PC-9 (cell line): Measurements from ENCODE around the gene KRT36. TPM values are rescaled to one million over a fixed set of nuclear protein-coding genes. Genes with fewer than 3 reads are reported as not detected.

Experiments used
- BruUV-seq: library from RNA; stranded (reverse); fragments of 400-500 nt; replicated peaks from 2 replicates; lab custom pipeline; 2021; lab: Mats Ljungman, UMichigan
- CTCF ChIA-PET: fragments of 300-600 bp; sonication (Branson Sonifier 250); formaldehyde crosslinking; loops from one replicate; lab custom pipeline; 2022; ENCODE audit warnings: antibody characterized with exemption; lab: Charles Lee
- POLR2A ChIA-PET: fragments of 300-600 bp; sonication (Branson Sonifier 250); formaldehyde crosslinking; loops from one replicate; lab custom pipeline; 2022; ENCODE audit warnings: antibody characterized with exemption; ENCODE audit not compliant: unreplicated experiment; lab: Charles Lee
- DNase-seq, 2 experiments: peaks; one replicate each; pipeline versions ENCODE4 v3.0.0 to v3.0.0-alpha.2; 2015 to 2022; ENCODE audit warnings: mixed read lengths in 1 of 2
- H2AFZ ChIP-seq: fragments of 200-600 bp; sonication (generic); 2 replicates; pipeline ENCODE4 v1.8.1; 2017; ENCODE audit warnings: antibody characterized with exemption
- H3F3A ChIP-seq: fragments of 200-600 bp; sonication (generic); 2 replicates; pipeline ENCODE4 v1.8.1; 2017; ENCODE audit warnings: antibody characterized with exemption, mild to moderate bottlenecking, low read depth; ENCODE audit not compliant: insufficient read depth
- H3K27ac ChIP-seq: fragments of 200-600 bp; sonication (generic); 2 replicates; pipeline ENCODE4 v1.6.1; 2016; ENCODE audit warnings: mixed run types
- H3K27me3 ChIP-seq: fragments of 200-600 bp; sonication (generic); 2 replicates; pipeline ENCODE4 v1.6.1; 2016; ENCODE audit warnings: low read depth, mixed run types; ENCODE audit not compliant: insufficient read depth
- H3K36me3 ChIP-seq: fragments of 200-600 bp; sonication (generic); 2 replicates; pipeline ENCODE4 v1.6.1; 2016; ENCODE audit warnings: low read depth, mixed run types
- H3K4me1 ChIP-seq: fragments of 200-600 bp; sonication (generic); replicated peaks from 2 replicates; pipeline ENCODE4 v1.6.1; 2016; ENCODE audit warnings: mixed run types; ENCODE audit not compliant: insufficient read depth
- H3K4me2 ChIP-seq: fragments of 200-600 bp; sonication (generic); 2 replicates; pipeline ENCODE4 v1.6.1; 2017; ENCODE audit warnings: mixed run types
- H3K4me3 ChIP-seq: fragments of 200-600 bp; sonication (generic); 2 replicates; pipeline ENCODE4 v1.6.1; 2016; ENCODE audit warnings: mixed run types
- H3K79me2 ChIP-seq: fragments of 200-600 bp; sonication (generic); 2 replicates; pipeline ENCODE4 v1.6.1; 2017; ENCODE audit warnings: low read depth, mixed run types
- H3K9me2 ChIP-seq: fragments of 200-600 bp; sonication (generic); 2 replicates; pipeline ENCODE4 v1.8.1; 2017; ENCODE audit warnings: mild to moderate bottlenecking; ENCODE audit not compliant: insufficient read depth
- H3K9me3 ChIP-seq: fragments of 200-600 bp; sonication (generic); 2 replicates; pipeline ENCODE4 v1.8.1; 2016; ENCODE audit warnings: low read depth; ENCODE audit not compliant: insufficient read depth
- H4K20me1 ChIP-seq: fragments of 200-600 bp; sonication (generic); 2 replicates; pipeline ENCODE4 v1.8.1; 2017; ENCODE audit not compliant: insufficient read depth
- EZH2 ChIP-seq: fragments of 200-600 bp; sonication (generic); IDR thresholded peaks from 2 replicates; pipeline ENCODE4 v1.8.0; 2017; ENCODE audit warnings: antibody characterized with exemption, low read depth
- intact Hi-C: fragments of 100-400 bp; cut with micrococcal nuclease; formaldehyde crosslinking; loops from one replicate; pipeline ENCODE4 v1.10.0; 2022; ENCODE audit not compliant: unreplicated experiment
- microRNA-seq: library from miRNA; unstranded; fragments of <30 nt; microRNA quantifications from one replicate; pipeline ENCODE4 v1.2.0, GENCODE V29; 2021; ENCODE audit warnings: borderline number of aligned reads, borderline replicate concordance
- total RNA-seq: library from RNA; stranded (reverse); gene quantifications from 2 replicates; pipeline ENCODE4 v1.2.3, GENCODE V29; 2021
- TF ChIP-seq, protein P1 (sequence below): fragments of 200-600 bp; sonication (generic); conservative IDR thresholded peaks from 2 replicates; pipeline ENCODE4 v1.6.1; 2017; ENCODE audit warnings: mixed run types, antibody characterized with exemption, mild to moderate bottlenecking, moderate library complexity

Gene KRT36
- total RNA-seq, 1 experiment from 2014 or later, result not detected

DNA sequence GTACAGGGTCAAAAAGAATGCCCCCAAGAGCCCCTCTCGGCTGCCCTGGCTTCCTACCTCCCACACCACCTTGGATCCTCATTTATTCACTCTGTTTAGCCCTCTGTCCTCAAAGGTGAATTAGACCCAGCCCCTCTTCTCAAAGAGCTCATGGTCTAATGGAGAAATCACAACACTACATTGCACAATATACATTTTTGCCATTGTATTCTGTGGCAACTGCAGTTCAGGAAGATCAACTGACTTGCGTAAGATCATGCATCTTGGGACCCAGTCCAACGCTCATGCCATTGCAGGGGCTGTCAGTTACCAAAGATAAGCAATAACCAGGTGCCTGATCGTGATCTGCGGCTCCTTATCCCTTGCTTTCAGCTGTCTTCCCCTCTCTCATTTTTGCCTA lies 50.3 kb downstream of the KRT36 start:
- POLR2A ChIA-PET, result interaction anchor here (0.7 kb wide), 1 partner anchor 17 kb away, joined by 3 read pairs; no protein-coding TSS in a partner anchor
- CTCF ChIA-PET, result no interaction called here
- peak in 1 of 2 experiments; percentile 50 for DNase-seq
- no peaks in the 10 kb centered on the region for H3K9me3 ChIP-seq
- H3K36me3 ChIP-seq, result no peaks in the 10 kb centered on the region
- no TSS peak for BruUV-seq
- H4K20me1 ChIP-seq, result no peaks in the 10 kb centered on the region
- no peak overlapping the region for H3K27ac ChIP-seq
- 0 out of 2 replicates have a peak, but pooled peaks cover 9% of the 10 kb centered on the region for H3K4me1 ChIP-seq
- H3K27me3 ChIP-seq, result no peaks in the 10 kb centered on the region
- H3K9me2 ChIP-seq, result no peaks in the 10 kb centered on the region
- H3K79me2 ChIP-seq, result no peaks in the 10 kb centered on the region
- H3K4me3 ChIP-seq, result no peak overlapping the region
- no peak for TF ChIP-seq EZH2
- TF ChIP-seq, protein P1, sequence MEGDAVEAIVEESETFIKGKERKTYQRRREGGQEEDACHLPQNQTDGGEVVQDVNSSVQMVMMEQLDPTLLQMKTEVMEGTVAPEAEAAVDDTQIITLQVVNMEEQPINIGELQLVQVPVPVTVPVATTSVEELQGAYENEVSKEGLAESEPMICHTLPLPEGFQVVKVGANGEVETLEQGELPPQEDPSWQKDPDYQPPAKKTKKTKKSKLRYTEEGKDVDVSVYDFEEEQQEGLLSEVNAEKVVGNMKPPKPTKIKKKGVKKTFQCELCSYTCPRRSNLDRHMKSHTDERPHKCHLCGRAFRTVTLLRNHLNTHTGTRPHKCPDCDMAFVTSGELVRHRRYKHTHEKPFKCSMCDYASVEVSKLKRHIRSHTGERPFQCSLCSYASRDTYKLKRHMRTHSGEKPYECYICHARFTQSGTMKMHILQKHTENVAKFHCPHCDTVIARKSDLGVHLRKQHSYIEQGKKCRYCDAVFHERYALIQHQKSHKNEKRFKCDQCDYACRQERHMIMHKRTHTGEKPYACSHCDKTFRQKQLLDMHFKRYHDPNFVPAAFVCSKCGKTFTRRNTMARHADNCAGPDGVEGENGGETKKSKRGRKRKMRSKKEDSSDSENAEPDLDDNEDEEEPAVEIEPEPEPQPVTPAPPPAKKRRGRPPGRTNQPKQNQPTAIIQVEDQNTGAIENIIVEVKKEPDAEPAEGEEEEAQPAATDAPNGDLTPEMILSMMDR, result no peak
- no peak overlapping the region for H3K4me2 ChIP-seq
- intact Hi-C loops, result no loop called here
- H2AFZ ChIP-seq, result no peak overlapping the region
- H3F3A ChIP-seq, result no peaks in the 10 kb centered on the region

DNA sequence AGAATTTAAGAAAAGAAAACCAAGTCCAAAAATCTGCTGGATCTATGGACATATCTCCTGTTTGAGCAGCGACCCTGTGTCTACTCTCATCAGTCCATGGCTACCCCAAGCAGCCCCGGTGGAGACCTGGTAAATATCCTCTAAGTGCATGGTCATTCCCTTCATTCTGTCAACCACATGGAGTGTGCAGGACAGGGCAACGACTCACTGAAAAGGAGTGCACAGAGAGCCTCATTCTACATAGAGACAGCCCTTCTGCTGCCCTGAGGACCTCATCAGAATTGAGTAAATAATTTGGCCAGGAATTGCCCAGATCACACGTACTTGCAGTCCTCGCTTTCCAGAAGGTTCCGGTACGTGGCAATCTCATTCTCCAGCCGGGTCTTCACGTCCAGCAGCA lies 51.9 kb downstream of the KRT36 start:
- BruUV-seq, result no TSS peak
- Histone ChIP-seq H3K27me3 (no peaks in the 10 kb centered on the region), H3K79me2 (no peaks in the 10 kb centered on the region), H3K9me3 (no peaks in the 10 kb centered on the region), H2AFZ (no peak overlapping the region), H3K27ac (no peak overlapping the region), H3F3A (no peaks in the 10 kb centered on the region), H3K4me3 (no peak overlapping the region), H3K9me2 (no peaks in the 10 kb centered on the region), H4K20me1 (no peaks in the 10 kb centered on the region), H3K4me2 (no peak overlapping the region), H3K4me1 (0 out of 2 replicates have a peak, but pooled peaks cover 9% of the 10 kb centered on the region), H3K36me3 (no peaks in the 10 kb centered on the region)
- TF ChIP-seq EZH2, result no peak
- TF ChIP-seq, protein P1, result no peak
- intact Hi-C loops, result no loop called here
- CTCF ChIA-PET, result no interaction called here
- DNase-seq, result no peak
- POLR2A ChIA-PET, result no interaction called here

DNA sequence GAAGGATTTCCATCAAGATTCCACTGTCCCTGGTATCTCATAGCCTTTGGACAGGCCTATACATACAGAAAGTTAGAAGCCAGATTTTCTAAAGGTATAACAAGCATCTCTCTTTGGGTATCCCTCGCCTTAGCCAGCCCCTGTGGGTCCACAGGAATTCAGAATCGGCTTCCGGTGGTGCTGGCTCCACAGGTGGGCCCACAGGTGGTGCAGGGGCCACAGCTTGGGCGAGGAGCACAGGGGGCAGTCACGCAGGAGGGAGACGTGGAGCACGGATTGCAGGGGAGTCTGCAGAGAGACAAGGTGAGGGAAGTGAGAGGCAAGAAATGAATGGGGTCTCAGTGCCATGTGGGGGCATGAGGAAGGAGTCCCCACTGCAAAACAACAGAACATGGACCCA lies 52.5 kb downstream of the KRT36 start:
- Histone ChIP-seq H3K9me2 (no peaks in the 10 kb centered on the region), H4K20me1 (no peaks in the 10 kb centered on the region), H2AFZ (no peak overlapping the region), H3K4me1 (0 out of 2 replicates have a peak, but pooled peaks cover 9% of the 10 kb centered on the region), H3F3A (no peaks in the 10 kb centered on the region), H3K36me3 (no peaks in the 10 kb centered on the region), H3K27me3 (no peaks in the 10 kb centered on the region), H3K4me3 (no peak overlapping the region), H3K9me3 (no peaks in the 10 kb centered on the region), H3K79me2 (no peaks in the 10 kb centered on the region), H3K4me2 (no peak overlapping the region), H3K27ac (no peak overlapping the region)
- no peak for DNase-seq
- ChIA-PET CTCF (no interaction called here), POLR2A (no interaction called here)
- intact Hi-C loops, result no loop called here
- BruUV-seq, result no TSS peak
- no peak for TF ChIP-seq EZH2
- TF ChIP-seq, protein P1, result no peak

Small RNA genes within 50 kb of the gene (microRNA-seq; reads per million reads assigned to microRNA genes)
- gene MIR6510, result not detected

Other genes starting within 250 kb of the KRT36 start
- not detected in 2 replicates for gene KRTAP9-4, start 240.2 kb downstream of the KRT36 start, total RNA-seq
- not detected in 2 replicates for gene KRTAP9-9, start 234.5 kb downstream of the KRT36 start, total RNA-seq
- gene KRTAP9-6, start 224.5 kb downstream of the KRT36 start, total RNA-seq, result not detected in 2 replicates
- not detected in 2 replicates for gene KRTAP9-7, start 214.2 kb downstream of the KRT36 start, total RNA-seq
- not detected in 2 replicates for gene KRTAP29-1, start 187.1 kb downstream of the KRT36 start, total RNA-seq
- gene KRTAP16-1, start 180.6 kb downstream of the KRT36 start, total RNA-seq, result not detected in 2 replicates
- not detected in 2 replicates for gene KRTAP17-1, start 174.2 kb downstream of the KRT36 start, total RNA-seq
- not detected in 2 replicates for gene KRT33A, start 139.1 kb downstream of the KRT36 start, total RNA-seq
- gene KRT33B, start 120.1 kb downstream of the KRT36 start, total RNA-seq, result not detected in 2 replicates
- gene KRT34, start 107.6 kb downstream of the KRT36 start, total RNA-seq, result 0.45 and 1.4 TPM in 2 replicates
- gene KRT31, start 92.3 kb downstream of the KRT36 start, total RNA-seq, result not detected in 2 replicates
- gene KRT37, start 65.3 kb downstream of the KRT36 start, total RNA-seq, result not detected in 2 replicates
- gene KRT38, start 48.9 kb downstream of the KRT36 start, total RNA-seq, result not detected in 2 replicates
- gene KRT32, start 22.5 kb downstream of the KRT36 start, total RNA-seq, result not detected in 2 replicates
- not detected in 2 replicates for gene KRT35, start 8.8 kb downstream of the KRT36 start, total RNA-seq
- gene KRT13, start 15.7 kb upstream of the KRT36 start, total RNA-seq, result 606 and 1,548 TPM in 2 replicates
- 41.9 and 49.9 TPM in 2 replicates for gene KRT15, start 29.0 kb upstream of the KRT36 start, total RNA-seq
- 1,811 and 2,277 TPM in 2 replicates for gene KRT19, start 38.4 kb upstream of the KRT36 start, total RNA-seq
- 0.55 and 0.73 TPM in 2 replicates for gene KRT9, start 82.1 kb upstream of the KRT36 start, total RNA-seq
- 2.2 and 2.5 TPM in 2 replicates for gene KRT14, start 97.0 kb upstream of the KRT36 start, total RNA-seq
- gene KRT16, start 122.9 kb upstream of the KRT36 start, total RNA-seq, result 41.7 and 53.5 TPM in 2 replicates
- 29.0 and 80.8 TPM in 2 replicates for gene KRT17, start 134.7 kb upstream of the KRT36 start, total RNA-seq
- gene EIF1, start 199.0 kb upstream of the KRT36 start, total RNA-seq, result 775 and 874 TPM in 2 replicates
- 0.87 TPM in 1 of 2 replicates, not detected in the other for gene GAST, start 222.4 kb upstream of the KRT36 start, total RNA-seq
- gene HAP1, start 244.7 kb upstream of the KRT36 start, total RNA-seq, result 1.1 and 2.2 TPM in 2 replicates